ENCODE measurements around the gene HOXD10. TPM values are rescaled to one million over a fixed set of nuclear protein-coding genes. Genes with fewer than 3 reads are reported as not detected.

Gene HOXD10
- total RNA-seq, 2 donors from 2014 or later: not detected

DNA sequence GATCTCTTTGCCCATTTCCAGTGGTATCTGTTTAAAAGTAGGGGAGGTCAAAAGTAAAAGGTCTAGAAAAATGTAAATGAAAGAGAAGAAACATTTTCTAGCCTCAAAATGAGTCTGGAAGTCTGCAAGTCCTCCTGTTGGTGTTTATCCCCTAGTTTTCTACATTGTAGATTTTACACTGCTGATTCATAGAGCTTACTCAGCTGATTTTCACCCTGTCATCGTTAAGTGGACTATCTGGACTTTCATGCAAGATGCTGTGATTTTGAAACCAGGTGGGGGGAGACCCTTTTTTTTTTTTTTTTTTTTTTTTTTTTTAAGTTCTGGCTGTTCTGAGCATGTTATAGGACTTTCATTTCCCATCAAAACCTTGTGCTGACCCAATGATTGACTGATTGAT is 50.8 kb downstream of the HOXD10 start:
- H3K4me3 Mint-ChIP-seq: no peak overlapping the region
- H3K27me3 Mint-ChIP-seq: peaks cover 95% of the 10 kb centered on the region
- H3K27ac Mint-ChIP-seq: no peak overlapping the region
- ATAC-seq: no peak
- H3K9me3 ChIP-seq (ENCODE audit: control insufficient read depth, low read length, poor library complexity, severe bottlenecking): no peaks in the 10 kb centered on the region
- DNase-seq: no peak
- H3K36me3 Mint-ChIP-seq (ENCODE audit: low read depth): peaks cover 3% of the 10 kb centered on the region
- no peaks in the 10 kb centered on the region for H3K4me1 Mint-ChIP-seq

GRCh38 chr2:176169181-176169580 is 52.6 kb downstream of the HOXD10 start:
- Mint-ChIP-seq H3K4me1 (no peaks in the 10 kb centered on the region), H3K27me3 (peaks cover 96% of the 10 kb centered on the region), H3K36me3 (ENCODE audit: low read depth) (peaks cover 3% of the 10 kb centered on the region), H3K27ac (no peak overlapping the region), H3K4me3 (no peak overlapping the region)
- H3K9me3 ChIP-seq (ENCODE audit: control insufficient read depth, low read length, poor library complexity, severe bottlenecking): peaks cover 4% of the 10 kb centered on the region
- DNase-seq: no peak
- ATAC-seq: no peak

Other genes starting within 250 kb of the HOXD10 start
- 10 to 100 TPM; 14.9 to 21.0 TPM for gene LNPK, start 114.5 kb upstream of the HOXD10 start, total RNA-seq
- not detected for gene EVX2, start 32.8 kb upstream of the HOXD10 start, total RNA-seq
- not detected for gene HOXD13, start 24.1 kb upstream of the HOXD10 start, total RNA-seq
- not detected for gene HOXD12, start 17.0 kb upstream of the HOXD10 start, total RNA-seq
- gene HOXD11, start 9.5 kb upstream of the HOXD10 start, total RNA-seq: not detected
- not detected for gene HOXD9, start 5.9 kb downstream of the HOXD10 start, total RNA-seq
- gene HOXD8, start 12.9 kb downstream of the HOXD10 start, total RNA-seq: not detected
- gene HOXD4, start 34.8 kb downstream of the HOXD10 start, total RNA-seq: not detected
- not detected for gene HOXD3, start 40.5 kb downstream of the HOXD10 start, total RNA-seq
- gene HOXD1, start 71.9 kb downstream of the HOXD10 start, total RNA-seq: not detected
- gene MTX2, start 152.7 kb downstream of the HOXD10 start, total RNA-seq: 1 to 10 TPM; 6.1 to 7.5 TPM